Activated naive CD4-positive, alpha-beta T cell treated with anti-CD3 and anti-CD28 coated beads, Interleukin-2, amount 50 U/mL, for 24 hours (primary cell): ENCODE data around the gene TIMM50.
A peak's percentile ranks its signal among the peaks of the same experiment; 100 is the strongest.

ENCODE experiments used
- H3K27ac Mint-ChIP-seq: one replicate; pipeline ENCODE4 v1.8.0; 2021; ENCODE audit warnings: mild to moderate bottlenecking, mixed read lengths
- H3K27me3 Mint-ChIP-seq: one replicate; pipeline ENCODE4 v1.8.0; 2021; ENCODE audit warnings: mixed read lengths
- H3K36me3 Mint-ChIP-seq: one replicate; pipeline ENCODE4 v1.8.0; 2021; ENCODE audit warnings: mixed read lengths
- H3K4me1 Mint-ChIP-seq: one replicate; pipeline ENCODE4 v1.8.0; 2021; ENCODE audit warnings: mixed read lengths
- H3K4me3 Mint-ChIP-seq: one replicate; pipeline ENCODE4 v1.8.0; 2021; ENCODE audit warnings: mild to moderate bottlenecking, mixed read lengths
- H3K9me3 Mint-ChIP-seq: one replicate; pipeline ENCODE4 v1.8.0; 2021; ENCODE audit warnings: mixed read lengths

Gene TIMM50

GRCh38 chr19:39531834-39532232 is 51.2 kb downstream of the TIMM50 start:
- H3K4me3 Mint-ChIP-seq: peak overlapping the region; percentile 91
- no peak overlapping the region for H3K27ac Mint-ChIP-seq
- H3K4me1 Mint-ChIP-seq: peaks cover 24% of the 10 kb centered on the region
- H3K9me3 Mint-ChIP-seq: no peaks in the 10 kb centered on the region
- peaks cover 4% of the 10 kb centered on the region for H3K36me3 Mint-ChIP-seq
- no peaks in the 10 kb centered on the region for H3K27me3 Mint-ChIP-seq

GRCh38 chr19:39532233-39533002 is 51.8 kb downstream of the TIMM50 start, which contains the start of gene EID2B:
Gene EID2B (minus strand): TSS chr19:39532852. CDS start chr19:39532802, 50 bp downstream.
- H3K27me3 Mint-ChIP-seq: no peaks in the 10 kb centered on the region
- peak within 1 kb of the TSS; percentile 59 for H3K27ac Mint-ChIP-seq
- H3K4me3 Mint-ChIP-seq: peak within 1 kb of the TSS; percentile 91
- H3K36me3 Mint-ChIP-seq: peaks cover 4% of the 10 kb centered on the region
- H3K9me3 Mint-ChIP-seq: no peaks in the 10 kb centered on the region
- peaks cover 27% of the 10 kb centered on the region for H3K4me1 Mint-ChIP-seq

GRCh38 chr19:39533003-39533512 is 52.4 kb downstream of the TIMM50 start:
- H3K4me3 Mint-ChIP-seq: peak overlapping the region; percentile 91
- peaks cover 33% of the 10 kb centered on the region for H3K4me1 Mint-ChIP-seq
- H3K36me3 Mint-ChIP-seq: peaks cover 4% of the 10 kb centered on the region
- peak overlapping the region; percentile 59 for H3K27ac Mint-ChIP-seq
- no peaks in the 10 kb centered on the region for H3K9me3 Mint-ChIP-seq
- H3K27me3 Mint-ChIP-seq: no peaks in the 10 kb centered on the region

GRCh38 chr19:39533791-39534190 is 53.2 kb downstream of the TIMM50 start:
- no peaks in the 10 kb centered on the region for H3K9me3 Mint-ChIP-seq

GRCh38 chr19:39539165-39539517 is 58.5 kb downstream of the TIMM50 start:
- H3K27ac Mint-ChIP-seq: peak overlapping the region; percentile 60

More at GRCh38 chr19:39533791-39534190, 53.2 kb downstream of the TIMM50 start:
- Mint-ChIP-seq H3K4me3 (no peak overlapping the region), H3K27me3 (no peaks in the 10 kb centered on the region), H3K36me3 (no peaks in the 10 kb centered on the region), H3K4me1 (peaks cover 34% of the 10 kb centered on the region), H3K27ac (no peak overlapping the region)

GRCh38 chr19:39539518-39540332 is 59.1 kb downstream of the TIMM50 start, which contains the start of gene EID2:
Gene EID2 (minus strand): TSS chr19:39540161. CDS start chr19:39540079, 82 bp downstream.
- Mint-ChIP-seq H3K4me1 (peaks cover 69% of the 10 kb centered on the region), H3K27me3 (no peaks in the 10 kb centered on the region), H3K9me3 (no peaks in the 10 kb centered on the region), H3K27ac (peak within 1 kb of the TSS; percentile 96), H3K4me3 (peak within 1 kb of the TSS; percentile 94), H3K36me3 (no peaks in the 10 kb centered on the region)

More at GRCh38 chr19:39539165-39539517, 58.5 kb downstream of the TIMM50 start:
- Mint-ChIP-seq H3K36me3 (no peaks in the 10 kb centered on the region), H3K27me3 (no peaks in the 10 kb centered on the region), H3K9me3 (no peaks in the 10 kb centered on the region), H3K4me1 (peaks cover 63% of the 10 kb centered on the region), H3K4me3 (peak overlapping the region; percentile 94)

- Mint-ChIP-seq H3K4me1 (peaks cover 73% of the 10 kb centered on the region), H3K4me3 (peak overlapping the region; percentile 93), H3K27ac (peak overlapping the region; percentile 96)
Measured at GRCh38 chr19:39540333-39540673, 59.7 kb downstream of the TIMM50 start.

More at GRCh38 chr19:39540333-39540673, 59.7 kb downstream of the TIMM50 start:
- H3K27me3 Mint-ChIP-seq: no peaks in the 10 kb centered on the region
- H3K9me3 Mint-ChIP-seq: no peaks in the 10 kb centered on the region
- no peaks in the 10 kb centered on the region for H3K36me3 Mint-ChIP-seq
